Uterus (tissue), 4 donors: ENCODE results near the gene HRH3. TPM values are rescaled to one million over a fixed set of nuclear protein-coding genes. Genes with fewer than 3 reads are reported as not detected.

ENCODE experiments used
- DNase-seq, 2 donors: peaks; one replicate each; pipeline ENCODE4 v3.0.0-alpha.2; 2019 to 2020
- H3K27ac ChIP-seq, 2 donors: fragments of 200-600 bp; sonication (generic); 1 replicate in 1 of 2; 2 replicates in 1 of 2; pipeline ENCODE4 v1.5.1; 2016 to 2018
- H3K27me3 ChIP-seq, 2 donors: fragments of 200-600 bp; sonication (generic); one replicate each; pipeline ENCODE4 v1.5.1; 2018 to 2019; ENCODE audit warnings: control low read depth in 1 of 2
- H3K36me3 ChIP-seq, 2 donors: fragments of 200-600 bp; sonication (generic); one replicate each; pipeline ENCODE4 v1.5.1; 2019; ENCODE audit warnings: control low read depth in 1 of 2
- H3K4me1 ChIP-seq, 2 donors: fragments of 200-600 bp; sonication (generic); one replicate each; pipeline ENCODE4 v1.5.1; 2018 to 2019; ENCODE audit warnings: control low read depth in 1 of 2
- H3K4me3 ChIP-seq, 2 donors: fragments of 200-600 bp; sonication (generic); 1 replicate in 1 of 2; 2 replicates in 1 of 2; pipeline ENCODE4 v1.5.1; 2018 to 2019; ENCODE audit warnings: mild to moderate bottlenecking in 1 of 2
- H3K9me3 ChIP-seq, 2 donors: fragments of 200-600 bp; sonication (generic); one replicate each; pipeline ENCODE4 v1.5.1; 2019; ENCODE audit warnings: control low read depth in 1 of 2
- CTCF ChIP-seq, 4 experiments: fragments of 200-600 bp in 2 of 4; fragments of 450-650 bp in 2 of 4; sonication (generic) in 2 of 4; IDR thresholded peaks; one replicate each; pipeline ENCODE4 v1.5.1; 2016 to 2019; ENCODE audit warnings: antibody characterized with exemption in 4 of 4, mild to moderate bottlenecking in 2 of 4, moderate library complexity in 1 of 4
- POLR2A ChIP-seq, 2 donors: fragments of 450-650 bp; IDR thresholded peaks; one replicate each; pipeline ENCODE4 v1.6.1; 2016; ENCODE audit warnings: antibody characterized with exemption in 2 of 2, mild to moderate bottlenecking in 1 of 2, moderate library complexity in 1 of 2
- intact Hi-C: fragments of 100-400 bp; cut with DNase I; formaldehyde crosslinking; loops from one replicate; pipeline ENCODE4 v1.15.1; 2023; ENCODE audit warnings: low total_unique reads
- total RNA-seq, 4 donors: library from RNA; depleted of rRNA in 3 of 4; stranded (reverse); fragments of >200 nt in 3 of 4; gene quantifications; one replicate each; pipeline versions ENCODE4 v1.1.0 to v1.2.4, GENCODE V29; 2014 to 2023
- donor health status: DM: yes; HTN: yes; CAD: no.

Gene HRH3
- total RNA-seq, 4 donors from 2014 or later, result not detected

GRCh38 chr20:62168061-62168460 lies 52.0 kb downstream of the HRH3 start:
- Histone ChIP-seq H3K4me3 (no peak overlapping the region), H3K27ac (no peak overlapping the region), H3K27me3 (no peaks in the 10 kb centered on the region), H3K36me3 (no peaks in the 10 kb centered on the region), H3K4me1 (no peaks in the 10 kb centered on the region), H3K9me3 (no peaks in the 10 kb centered on the region)
- DNase-seq, result no peak
- TF ChIP-seq POLR2A (IDR thresholded peaks at IDR 0.05), result no peak
- no peak for TF ChIP-seq CTCF (IDR thresholded peaks at IDR 0.05)
- intact Hi-C loops, result no loop called here

GRCh38 chr20:62167474-62167873 lies 52.6 kb downstream of the HRH3 start:
- intact Hi-C loops, result no loop called here
- Histone ChIP-seq H3K4me1 (no peaks in the 10 kb centered on the region), H3K27me3 (no peaks in the 10 kb centered on the region), H3K36me3 (no peaks in the 10 kb centered on the region), H3K9me3 (no peaks in the 10 kb centered on the region), H3K4me3 (no peak overlapping the region), H3K27ac (no peak overlapping the region)
- no peak for DNase-seq
- no peak for TF ChIP-seq POLR2A (IDR thresholded peaks at IDR 0.05)

GRCh38 chr20:62165762-62166399 lies 54.2 kb downstream of the HRH3 start:
- Histone ChIP-seq H3K4me3 (no peak overlapping the region), H3K9me3 (no peaks in the 10 kb centered on the region), H3K27me3 (no peaks in the 10 kb centered on the region), H3K36me3 (no peaks in the 10 kb centered on the region), H3K27ac (no peak overlapping the region), H3K4me1 (no peaks in the 10 kb centered on the region)
- intact Hi-C loops, result no loop called here
- DNase-seq, result peak in 1 of 2 donors; percentile 38
- no peak for TF ChIP-seq CTCF (IDR thresholded peaks at IDR 0.05)
- TF ChIP-seq POLR2A (IDR thresholded peaks at IDR 0.05), result no peak

Other genes starting within 250 kb of the HRH3 start
- gene TAF4, start 154.4 kb downstream of the HRH3 start, total RNA-seq, result 10 to 100 TPM in 2 of 4 donors, 1 to 10 TPM in 2; 6.2 to 37.6 (median 10.7) TPM
- gene LSM14B, start 97.8 kb downstream of the HRH3 start, total RNA-seq, result 10 to 100 TPM in 3 of 4 donors, 1 to 10 TPM in 1; 3.1 to 56.8 (median 45.9) TPM
- gene PSMA7, start 76.9 kb downstream of the HRH3 start, total RNA-seq, result 100 to 1,000 TPM; 145 to 214 (median 162) TPM
- gene SS18L1, start 76.5 kb downstream of the HRH3 start, total RNA-seq, result 10 to 100 TPM in 2 of 4 donors, 1 to 10 TPM in 1, under 1 TPM in 1; 0.51 to 21.7 (median 12.8) TPM
- gene MTG2, start 37.2 kb downstream of the HRH3 start, total RNA-seq, result 10 to 100 TPM in 3 of 4 donors, under 1 TPM in 1; 0.59 to 38.5 (median 22.7) TPM
- 10 to 100 TPM; 12.3 to 55.9 (median 33.4) TPM for gene OSBPL2, start 18.2 kb upstream of the HRH3 start, total RNA-seq
- gene ADRM1, start 82.7 kb upstream of the HRH3 start, total RNA-seq, result 10 to 100 TPM; 42.9 to 82.7 (median 60.9) TPM
- gene LAMA5, start 147.0 kb upstream of the HRH3 start, total RNA-seq, result 100 to 1,000 TPM in 2 of 4 donors, 10 to 100 TPM in 2; 50.6 to 375 (median 90.8) TPM
- over 10,000 TPM in 1 of 4 donors, 1,000 to 10,000 TPM in 3; 1,151 to 14,756 (median 1,928) TPM for gene RPS21, start 166.8 kb upstream of the HRH3 start, total RNA-seq
- gene CABLES2, start 187.0 kb upstream of the HRH3 start, total RNA-seq, result 10 to 100 TPM in 1 of 4 donors, 1 to 10 TPM in 2, under 1 TPM in 1; 0.29 to 10.6 (median 2.6) TPM
- gene RBBP8NL, start 207.3 kb upstream of the HRH3 start, total RNA-seq, result under 1 TPM in 1 of 4 donors, not detected in 3; 0.35 TPM